BJ (cell line): ENCODE results near the gene CHN1. TPM values are rescaled to one million over a fixed set of nuclear protein-coding genes. Genes with fewer than 3 reads are reported as not detected.
A peak's percentile ranks its signal among the peaks of the same experiment; 100 is the strongest.

ENCODE experiments used
- CTCF ChIA-PET: fragments of 350-600 bp; formaldehyde crosslinking; extraction: SDS; loops from one replicate; lab custom pipeline; 2021; ENCODE audit warnings: antibody characterized with exemption, inconsistent platforms; lab: Yijun Ruan, JAX
- POLR2A ChIA-PET: fragments of 300-600 bp; sonication (Branson Sonifier 250); formaldehyde crosslinking; extraction: SDS; loops from one replicate; lab custom pipeline; 2021; ENCODE audit warnings: antibody characterized with exemption; lab: Charles Lee
- DNase-seq: peaks from one replicate; pipeline ENCODE4 v3.0.0-alpha.2; 2011; ENCODE audit warnings: low read depth
- H3K27me3 ChIP-seq: 2 replicates; pipeline ENCODE4 v1.6.0; 2011; ENCODE audit warnings: low read length; ENCODE audit not compliant: control insufficient read depth, insufficient read depth
- H3K36me3 ChIP-seq: 2 replicates; pipeline ENCODE4 v1.5.1; 2011; ENCODE audit warnings: low read length; ENCODE audit not compliant: control insufficient read depth, insufficient read depth
- H3K4me3 ChIP-seq: 2 replicates; pipeline ENCODE4 v1.5.1; 2011; ENCODE audit warnings: low read depth, mild to moderate bottlenecking, control low read depth, low read length
- CTCF ChIP-seq: IDR thresholded peaks from 2 replicates; pipeline ENCODE4 v1.5.1; 2011; ENCODE audit warnings: low read depth, mild to moderate bottlenecking, control low read depth, inconsistent platforms, low read length, moderate library complexity; ENCODE audit not compliant: insufficient read depth
- polyA minus RNA-seq: library from RNA; depleted of rRNA, polyadenylated mRNA; stranded (reverse); fragments of >200 nt; gene quantifications from 2 replicates; pipeline ENCODE4 v1.2.3, GENCODE V29; 2011; rRNA and poly(A)+ RNA removed
- polyA plus RNA-seq: library from polyadenylated mRNA; depleted of rRNA; stranded (reverse); fragments of >200 nt; gene quantifications from 2 replicates; pipeline ENCODE4 v1.2.3, GENCODE V29; 2011; rRNA removed

CHN1 gene
- polyA plus RNA-seq (93.0 and 167 TPM in 2 replicates), polyA minus RNA-seq (52.2 and 52.8 TPM in 2 replicates)

- DNase-seq: no peak
- POLR2A ChIA-PET: interaction anchor here (0.6 kb wide), 2 partner anchors 15 to 220 kb away, joined by 3 to 5 read pairs; no protein-coding TSS in a partner anchor
- CTCF ChIA-PET: interaction anchor here (0.9 to 1.8 kb wide), 8 partner anchors 13 to 305 kb away, joined by 3 to 8 read pairs (median 4); no protein-coding TSS in a partner anchor
- Histone ChIP-seq H3K27me3 (peaks cover 5% of the 10 kb centered on the region), H3K36me3 (no peaks in the 10 kb centered on the region), H3K4me3 (peak within 1 kb of the TSS; percentile 79)
- 0 out of 2 replicates have a peak, but pooled peaks have one; percentile 18 for TF ChIP-seq CTCF
Observed at GRCh38 chr2:175004980-175005732, at the start of gene CHN1. Gene CHN1 (minus strand): TSS chr2:175005381. CDS start chr2:175004912, 469 bp downstream.

- ChIA-PET CTCF (no interaction called here), POLR2A (no interaction called here)
Observed at GRCh38 chr2:175054340-175054739, 49.2 kb upstream of the CHN1 start.

GRCh38 chr2:175049661-175050060 lies 44.5 kb upstream of the CHN1 start:
- Histone ChIP-seq H3K4me3 (no peak overlapping the region), H3K27me3 (no peaks in the 10 kb centered on the region), H3K36me3 (no peaks in the 10 kb centered on the region)
- POLR2A ChIA-PET: no interaction called here
- TF ChIP-seq CTCF: no peak
- CTCF ChIA-PET: interaction anchor here (1.1 to 1.9 kb wide), 5 partner anchors 9 to 15 kb away, joined by 3 to 8 read pairs (median 3); no protein-coding TSS in a partner anchor
- no peak for DNase-seq

More at GRCh38 chr2:175054340-175054739, 49.2 kb upstream of the CHN1 start:
- no peaks in the 10 kb centered on the region for H3K36me3 ChIP-seq
- DNase-seq: no peak
- TF ChIP-seq CTCF: no peak
- H3K27me3 ChIP-seq: no peaks in the 10 kb centered on the region
- H3K4me3 ChIP-seq: no peak overlapping the region

GRCh38 chr2:175048275-175048674 lies 43.1 kb upstream of the CHN1 start:
- DNase-seq: no peak
- no peak overlapping the region for H3K4me3 ChIP-seq
- no peaks in the 10 kb centered on the region for H3K27me3 ChIP-seq
- no peak for TF ChIP-seq CTCF
- CTCF ChIA-PET: interaction anchor here (1.1 to 1.8 kb wide), 3 partner anchors 9 to 16 kb away, joined by 3 to 5 read pairs (median 4); no protein-coding TSS in a partner anchor
- POLR2A ChIA-PET: no interaction called here
- no peaks in the 10 kb centered on the region for H3K36me3 ChIP-seq

- H3K4me3 ChIP-seq: no peak overlapping the region
- no peak for DNase-seq
- no peak for TF ChIP-seq CTCF
- no peaks in the 10 kb centered on the region for H3K36me3 ChIP-seq
- POLR2A ChIA-PET: no interaction called here
- no peaks in the 10 kb centered on the region for H3K27me3 ChIP-seq
- CTCF ChIA-PET: interaction anchor here (0.6 to 2.6 kb wide), 3 partner anchors 9 to 70 kb away, joined by 3 to 8 read pairs (median 4); no protein-coding TSS in a partner anchor
Observed at GRCh38 chr2:175039490-175039889, 34.3 kb upstream of the CHN1 start.
